GM12891 (cell line): ENCODE measurements around the gene FSTL4.

Experiments used
- DNase-seq: peaks from one replicate; pipeline ENCODE4 v3.0.0; 2011; ENCODE audit warnings: low spot score; ENCODE audit not compliant: insufficient read length
- FAIRE-seq: peaks from 2 replicates; lab custom pipeline; 2011; peaks lifted over from hg19 to GRCh38; lab: Jason Lieb, UNC
- PAX5 ChIP-seq: IDR thresholded peaks from 2 replicates; pipeline ENCODE4 v1.6.1; 2011; ENCODE audit warnings: low read length, moderate library complexity, mild to moderate bottlenecking; ENCODE audit not compliant: insufficient read depth, severe bottlenecking
- POLR2A ChIP-seq: IDR thresholded peaks from 2 replicates; pipeline ENCODE4 v1.6.1; 2011; ENCODE audit warnings: low read depth, low read length, control low read depth
- POLR2AphosphoS5 ChIP-seq: IDR thresholded peaks from 2 replicates; pipeline ENCODE4 v1.6.1; 2011; ENCODE audit warnings: low read depth, low read length, control low read depth
- POU2F2 ChIP-seq: IDR thresholded peaks from 2 replicates; pipeline ENCODE4 v1.6.1; 2011; ENCODE audit warnings: low read depth, mild to moderate bottlenecking, control low read depth, low read length, moderate library complexity
- SPI1 ChIP-seq: IDR thresholded peaks from 2 replicates; pipeline ENCODE4 v1.6.1; 2011; ENCODE audit warnings: low read depth, low read length, control low read depth
- TAF1 ChIP-seq: IDR thresholded peaks from 2 replicates; pipeline ENCODE4 v1.6.1; 2011; ENCODE audit warnings: low read depth, low read length, control low read depth

The FSTL4 gene

DNA sequence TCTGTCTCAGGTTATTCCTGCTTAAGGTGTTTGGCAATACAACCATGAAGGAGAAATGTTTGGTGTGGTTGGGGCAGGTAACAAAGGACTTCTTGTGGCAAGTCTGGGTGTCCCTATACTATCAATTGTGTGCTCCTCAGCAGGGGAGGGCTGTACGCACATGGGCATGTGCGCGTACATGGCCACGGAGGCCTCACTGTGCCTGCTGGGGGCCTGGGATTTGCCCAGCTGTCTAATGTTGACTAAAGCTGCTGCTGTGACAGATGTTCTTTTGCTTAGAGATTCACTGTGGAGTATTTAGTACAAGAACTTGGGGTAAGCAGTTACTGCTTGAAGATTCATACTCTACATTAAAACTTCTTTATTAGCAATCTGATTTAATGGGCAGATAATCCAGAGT, 463.0 kb downstream of the FSTL4 start:
- TF ChIP-seq POLR2AphosphoS5 (no peak), TAF1 (no peak), SPI1 (no peak), PAX5 (no peak), POU2F2 (no peak)
- DNase-seq = no peak
- no peak for FAIRE-seq

DNA sequence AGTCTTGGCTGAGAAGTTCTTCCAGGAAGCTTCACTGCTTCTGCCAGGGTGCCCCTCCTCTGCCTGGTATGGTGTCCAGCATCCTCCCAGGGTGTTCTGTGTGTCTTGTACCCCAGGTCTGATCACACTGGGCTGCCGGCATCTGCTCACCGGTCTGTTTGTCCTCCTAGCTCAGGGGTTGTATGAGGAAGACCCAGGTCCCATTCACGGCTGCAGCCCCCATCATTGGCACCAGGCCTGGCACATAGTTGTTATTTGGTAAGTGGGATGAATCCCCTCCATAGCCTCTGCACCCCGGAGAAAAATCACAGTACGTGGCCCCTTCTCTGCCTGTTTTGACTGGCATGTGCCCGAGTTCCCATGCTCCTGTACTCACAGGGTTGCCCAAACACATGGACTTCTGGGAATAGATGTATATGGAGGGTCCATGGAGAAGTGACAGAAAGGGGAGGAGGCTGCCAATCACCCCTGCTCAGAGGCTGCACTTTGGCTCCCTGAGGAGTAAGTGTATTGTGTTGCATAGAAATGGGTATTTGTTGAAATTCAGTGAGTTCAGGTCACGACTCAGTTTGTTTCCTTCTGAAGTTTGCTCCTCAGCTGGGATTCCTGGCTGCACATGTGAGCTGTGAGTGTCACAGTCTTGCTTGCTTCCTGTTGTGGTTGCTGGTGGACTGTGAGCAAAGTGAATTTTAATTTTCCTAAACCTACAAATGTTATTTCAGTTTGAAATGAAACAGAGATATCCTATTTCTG, 464.4 kb downstream of the FSTL4 start:
- TF ChIP-seq POLR2AphosphoS5 (no peak), POU2F2 (no peak), POLR2A (no peak), TAF1 (no peak), PAX5 (no peak), SPI1 (no peak)
- peak; percentile 60 for FAIRE-seq
- no peak for DNase-seq

DNA sequence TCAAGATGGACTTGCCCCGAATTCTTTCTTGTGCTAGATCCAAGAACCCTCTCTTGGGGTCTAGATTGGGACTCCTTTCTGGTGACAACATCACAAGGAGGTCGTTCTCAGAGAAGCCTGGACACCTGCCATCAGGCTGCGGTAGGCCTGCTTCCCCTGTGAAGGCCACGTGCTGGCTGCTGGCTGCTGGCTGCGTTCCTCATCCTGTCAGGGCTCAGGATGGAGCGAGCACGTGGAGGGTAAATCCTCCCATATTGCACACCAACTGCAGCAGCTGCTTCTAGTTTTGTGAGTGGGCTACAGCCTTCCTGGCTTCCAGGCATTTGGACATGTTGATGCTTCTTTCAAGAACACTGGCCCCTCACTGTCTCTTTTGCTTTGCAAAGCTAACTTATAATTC, 464.9 kb downstream of the FSTL4 start:
- DNase-seq (no peak), FAIRE-seq (no peak)
- TF ChIP-seq POLR2AphosphoS5 (no peak), POLR2A (no peak), POU2F2 (no peak), PAX5 (no peak), SPI1 (no peak), TAF1 (no peak)
